ENCODE data around the gene DNASE1L3. TPM values are rescaled to one million over a fixed set of nuclear protein-coding genes. Genes with fewer than 3 reads are reported as not detected.

Gene DNASE1L3
- total and polyA plus RNA-seq, 2 of the 8 experiments (the other 6 are each of a cell fraction or from before 2014, with no cell fraction given), result not detected

GRCh38 chr3:58188173-58188564 is 22.6 kb downstream of the DNASE1L3 start (continued):
- TF ChIP-seq MAX (IDR thresholded peaks at IDR 0.05), result no peak

Data from H1 (cell line).